PC-9 (cell line): ENCODE results near the gene GALR2. TPM values are rescaled to one million over a fixed set of nuclear protein-coding genes. Genes with fewer than 3 reads are reported as not detected.
A peak's percentile ranks its signal among the peaks of the same experiment; 100 is the strongest.

Experiments used
- Bru-seq: library from RNA; stranded (reverse); fragments of 400-500 nt; gene quantifications from one replicate; lab custom pipeline; 2021; lab: Mats Ljungman, UMichigan
- BruChase-seq, 2 experiments: library from RNA; stranded (reverse); fragments of 400-500 nt; gene quantifications; one replicate each; lab custom pipeline; 2021; lab: Mats Ljungman, UMichigan
- BruUV-seq: library from RNA; stranded (reverse); fragments of 400-500 nt; replicated peaks from 2 replicates; lab custom pipeline; 2021; lab: Mats Ljungman, UMichigan
- CTCF ChIA-PET: fragments of 300-600 bp; sonication (Branson Sonifier 250); formaldehyde crosslinking; loops from one replicate; lab custom pipeline; 2022; ENCODE audit warnings: antibody characterized with exemption; lab: Charles Lee
- POLR2A ChIA-PET: fragments of 300-600 bp; sonication (Branson Sonifier 250); formaldehyde crosslinking; loops from one replicate; lab custom pipeline; 2022; ENCODE audit warnings: antibody characterized with exemption; ENCODE audit not compliant: unreplicated experiment; lab: Charles Lee
- DNase-seq, 2 experiments: peaks; one replicate each; pipeline versions ENCODE4 v3.0.0 to v3.0.0-alpha.2; 2015 to 2022; ENCODE audit warnings: mixed read lengths in 1 of 2
- H2AFZ ChIP-seq: fragments of 200-600 bp; sonication (generic); 2 replicates; pipeline ENCODE4 v1.8.1; 2017; ENCODE audit warnings: antibody characterized with exemption
- H3F3A ChIP-seq: fragments of 200-600 bp; sonication (generic); 2 replicates; pipeline ENCODE4 v1.8.1; 2017; ENCODE audit warnings: antibody characterized with exemption, mild to moderate bottlenecking, low read depth; ENCODE audit not compliant: insufficient read depth
- H3K27ac ChIP-seq: fragments of 200-600 bp; sonication (generic); 2 replicates; pipeline ENCODE4 v1.6.1; 2016; ENCODE audit warnings: mixed run types
- H3K27me3 ChIP-seq: fragments of 200-600 bp; sonication (generic); 2 replicates; pipeline ENCODE4 v1.6.1; 2016; ENCODE audit warnings: low read depth, mixed run types; ENCODE audit not compliant: insufficient read depth
- H3K36me3 ChIP-seq: fragments of 200-600 bp; sonication (generic); 2 replicates; pipeline ENCODE4 v1.6.1; 2016; ENCODE audit warnings: low read depth, mixed run types
- H3K4me1 ChIP-seq: fragments of 200-600 bp; sonication (generic); replicated peaks from 2 replicates; pipeline ENCODE4 v1.6.1; 2016; ENCODE audit warnings: mixed run types; ENCODE audit not compliant: insufficient read depth
- H3K4me2 ChIP-seq: fragments of 200-600 bp; sonication (generic); 2 replicates; pipeline ENCODE4 v1.6.1; 2017; ENCODE audit warnings: mixed run types
- H3K4me3 ChIP-seq: fragments of 200-600 bp; sonication (generic); 2 replicates; pipeline ENCODE4 v1.6.1; 2016; ENCODE audit warnings: mixed run types
- H3K79me2 ChIP-seq: fragments of 200-600 bp; sonication (generic); 2 replicates; pipeline ENCODE4 v1.6.1; 2017; ENCODE audit warnings: low read depth, mixed run types
- H3K9me2 ChIP-seq: fragments of 200-600 bp; sonication (generic); 2 replicates; pipeline ENCODE4 v1.8.1; 2017; ENCODE audit warnings: mild to moderate bottlenecking; ENCODE audit not compliant: insufficient read depth
- H3K9me3 ChIP-seq: fragments of 200-600 bp; sonication (generic); 2 replicates; pipeline ENCODE4 v1.8.1; 2016; ENCODE audit warnings: low read depth; ENCODE audit not compliant: insufficient read depth
- H4K20me1 ChIP-seq: fragments of 200-600 bp; sonication (generic); 2 replicates; pipeline ENCODE4 v1.8.1; 2017; ENCODE audit not compliant: insufficient read depth
- EZH2 ChIP-seq: fragments of 200-600 bp; sonication (generic); IDR thresholded peaks from 2 replicates; pipeline ENCODE4 v1.8.0; 2017; ENCODE audit warnings: antibody characterized with exemption, low read depth
- intact Hi-C: fragments of 100-400 bp; cut with micrococcal nuclease; formaldehyde crosslinking; loops from one replicate; pipeline ENCODE4 v1.10.0; 2022; ENCODE audit not compliant: unreplicated experiment
- long read RNA-seq: library from polyadenylated mRNA; stranded (forward); transcript quantifications from one replicate; pipeline ENCODE4 v2.0.0, GENCODE V29; 2022
- total RNA-seq: library from RNA; stranded (reverse); gene quantifications from 2 replicates; pipeline ENCODE4 v1.2.3, GENCODE V29; 2021
- TF ChIP-seq, protein P1 (sequence below): fragments of 200-600 bp; sonication (generic); conservative IDR thresholded peaks from 2 replicates; pipeline ENCODE4 v1.6.1; 2017; ENCODE audit warnings: mixed run types, antibody characterized with exemption, mild to moderate bottlenecking, moderate library complexity

The GALR2 gene, protein sequence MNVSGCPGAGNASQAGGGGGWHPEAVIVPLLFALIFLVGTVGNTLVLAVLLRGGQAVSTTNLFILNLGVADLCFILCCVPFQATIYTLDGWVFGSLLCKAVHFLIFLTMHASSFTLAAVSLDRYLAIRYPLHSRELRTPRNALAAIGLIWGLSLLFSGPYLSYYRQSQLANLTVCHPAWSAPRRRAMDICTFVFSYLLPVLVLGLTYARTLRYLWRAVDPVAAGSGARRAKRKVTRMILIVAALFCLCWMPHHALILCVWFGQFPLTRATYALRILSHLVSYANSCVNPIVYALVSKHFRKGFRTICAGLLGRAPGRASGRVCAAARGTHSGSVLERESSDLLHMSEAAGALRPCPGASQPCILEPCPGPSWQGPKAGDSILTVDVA
- total RNA-seq: 2.8 and 3.0 TPM in 2 replicates
- percentile 18 among the genes with signal in this experiment for Bru-seq, nascent RNA
- percentile 22 among the genes with signal in this experiment for BruChase-seq, experiment 1, labeled RNA remaining after a 2-hour chase
- BruChase-seq, experiment 2, labeled RNA remaining after a 6-hour chase: percentile 34 among the genes with signal in this experiment
- long read RNA-seq, transcript GALR2-201 (2 exons, 1,364 nt): major isoform, 6 of 8 reads
- long read RNA-seq, partial matches to known transcripts: 1 of 8 reads
- long read RNA-seq, other reads (novel, unspliced or antisense): 1 of 8 reads

DNA sequence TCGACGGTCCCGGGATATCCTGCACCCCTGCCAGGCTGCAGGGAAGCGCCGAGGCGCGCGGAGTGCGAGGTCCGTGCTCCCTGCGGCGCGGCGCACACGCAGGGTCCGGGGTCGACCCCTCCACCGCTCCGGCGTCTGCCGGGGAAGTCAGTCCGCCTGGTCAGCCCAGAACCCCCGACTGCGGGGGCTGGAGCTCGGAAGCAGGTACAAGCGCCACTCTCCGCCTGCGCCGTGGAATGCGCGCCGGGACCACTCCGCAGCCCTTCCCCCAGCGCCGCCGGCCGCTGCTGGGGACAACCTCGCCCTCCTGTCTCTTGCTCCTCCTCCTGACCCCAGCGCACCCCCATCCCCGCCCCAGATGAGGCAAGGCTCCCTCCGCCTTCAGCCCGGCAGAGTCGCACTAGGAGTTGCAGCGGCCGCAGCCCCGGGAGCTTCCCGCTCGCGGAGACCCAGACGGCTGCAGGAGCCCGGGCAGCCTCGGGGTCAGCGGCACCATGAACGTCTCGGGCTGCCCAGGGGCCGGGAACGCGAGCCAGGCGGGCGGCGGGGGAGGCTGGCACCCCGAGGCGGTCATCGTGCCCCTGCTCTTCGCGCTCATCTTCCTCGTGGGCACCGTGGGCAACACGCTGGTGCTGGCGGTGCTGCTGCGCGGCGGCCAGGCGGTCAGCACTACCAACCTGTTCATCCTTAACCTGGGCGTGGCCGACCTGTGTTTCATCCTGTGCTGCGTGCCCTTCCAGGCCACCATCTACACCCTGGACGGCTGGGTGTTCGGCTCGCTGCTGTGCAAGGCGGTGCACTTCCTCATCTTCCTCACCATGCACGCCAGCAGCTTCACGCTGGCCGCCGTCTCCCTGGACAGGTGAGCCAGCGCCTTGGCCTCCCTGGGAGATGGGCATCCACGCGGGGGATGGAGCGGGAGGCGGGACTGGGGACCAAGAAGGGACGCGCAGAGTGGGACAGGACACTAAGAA, at the start of gene GALR2:
GALR2 (plus strand) TSS at position 392 of the 974 bp plus-strand sequence; CDS start at position 495, 103 bp downstream.
- intact Hi-C loops: no loop called here
- H4K20me1 ChIP-seq: peaks cover 9% of the 10 kb centered on the region; the same call in 1 of the 2 replicates
- DNase-seq: no peak
- no peak for TF ChIP-seq EZH2
- TF ChIP-seq, protein P1, sequence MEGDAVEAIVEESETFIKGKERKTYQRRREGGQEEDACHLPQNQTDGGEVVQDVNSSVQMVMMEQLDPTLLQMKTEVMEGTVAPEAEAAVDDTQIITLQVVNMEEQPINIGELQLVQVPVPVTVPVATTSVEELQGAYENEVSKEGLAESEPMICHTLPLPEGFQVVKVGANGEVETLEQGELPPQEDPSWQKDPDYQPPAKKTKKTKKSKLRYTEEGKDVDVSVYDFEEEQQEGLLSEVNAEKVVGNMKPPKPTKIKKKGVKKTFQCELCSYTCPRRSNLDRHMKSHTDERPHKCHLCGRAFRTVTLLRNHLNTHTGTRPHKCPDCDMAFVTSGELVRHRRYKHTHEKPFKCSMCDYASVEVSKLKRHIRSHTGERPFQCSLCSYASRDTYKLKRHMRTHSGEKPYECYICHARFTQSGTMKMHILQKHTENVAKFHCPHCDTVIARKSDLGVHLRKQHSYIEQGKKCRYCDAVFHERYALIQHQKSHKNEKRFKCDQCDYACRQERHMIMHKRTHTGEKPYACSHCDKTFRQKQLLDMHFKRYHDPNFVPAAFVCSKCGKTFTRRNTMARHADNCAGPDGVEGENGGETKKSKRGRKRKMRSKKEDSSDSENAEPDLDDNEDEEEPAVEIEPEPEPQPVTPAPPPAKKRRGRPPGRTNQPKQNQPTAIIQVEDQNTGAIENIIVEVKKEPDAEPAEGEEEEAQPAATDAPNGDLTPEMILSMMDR: no peak
- no peaks in the 10 kb centered on the region for H3K9me2 ChIP-seq
- H3K36me3 ChIP-seq: no peaks in the 10 kb centered on the region
- ChIA-PET CTCF (no interaction called here), POLR2A (interaction anchor here (0.5 kb wide), 1 partner anchor 52 kb away, joined by 3 read pairs; no protein-coding TSS in a partner anchor)
- no peak within 1 kb of the TSS for H3K27ac ChIP-seq
- H3K4me1 ChIP-seq: peaks cover 9% of the 10 kb centered on the region; the same call in 1 of the 2 replicates
- peak within 1 kb of the TSS; percentile 31; the same call in 1 of the 2 replicates for H3K4me2 ChIP-seq
- H3K9me3 ChIP-seq: no peaks in the 10 kb centered on the region
- no TSS peak for BruUV-seq
- no peak within 1 kb of the TSS for H3K4me3 ChIP-seq
- no peaks in the 10 kb centered on the region for H3F3A ChIP-seq
- peaks cover 30% of the 10 kb centered on the region for H3K79me2 ChIP-seq
- H3K27me3 ChIP-seq: no peaks in the 10 kb centered on the region; the same call in 1 of the 2 replicates
- no peak within 1 kb of the TSS for H2AFZ ChIP-seq

DNA sequence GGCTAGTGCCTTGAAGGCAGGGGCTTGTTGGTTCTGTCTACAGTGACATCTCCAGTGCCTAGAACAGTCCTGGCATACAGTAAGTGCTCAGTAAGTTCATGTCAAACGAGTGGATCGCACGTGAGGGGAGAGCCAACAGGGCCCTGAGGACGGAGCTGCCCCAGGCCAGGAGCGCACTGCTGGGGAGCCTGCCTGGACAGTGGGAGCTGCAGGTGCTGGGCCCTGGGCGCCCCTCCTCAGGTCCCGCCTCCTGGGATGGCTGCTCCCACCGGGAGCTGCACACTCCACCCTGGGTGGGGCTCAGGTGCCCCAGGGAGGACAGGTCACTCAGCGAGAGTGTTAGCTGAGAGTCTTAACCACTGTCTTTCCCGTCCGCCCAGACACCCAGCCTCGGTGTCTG, 49.3 kb upstream of the GALR2 start:
- no peaks in the 10 kb centered on the region for H3K9me2 ChIP-seq
- POLR2A ChIA-PET: no interaction called here
- H3K27me3 ChIP-seq: no peaks in the 10 kb centered on the region
- peak overlapping the region; percentile 90 for H3K4me2 ChIP-seq
- no peak for TF ChIP-seq EZH2
- TF ChIP-seq, protein P1: no peak
- H2AFZ ChIP-seq: no peak overlapping the region
- H3K27ac ChIP-seq: no peak overlapping the region
- CTCF ChIA-PET: interaction anchor here (1.1 kb wide), 1 partner anchor 20 kb away, joined by 6 read pairs; no protein-coding TSS in a partner anchor
- peak in 1 of 2 experiments; percentile 16 for DNase-seq
- no peaks in the 10 kb centered on the region for H3K9me3 ChIP-seq
- peaks cover 21% of the 10 kb centered on the region for H3K79me2 ChIP-seq
- H3K4me3 ChIP-seq: peak overlapping the region; percentile 71; the same call in 1 of the 2 replicates
- H4K20me1 ChIP-seq: no peaks in the 10 kb centered on the region
- peaks cover 25% of the 10 kb centered on the region for H3K4me1 ChIP-seq
- H3K36me3 ChIP-seq: no peaks in the 10 kb centered on the region
- H3F3A ChIP-seq: peaks cover 10% of the 10 kb centered on the region; the same call in 1 of the 2 replicates
- intact Hi-C loops: no loop called here
- no TSS peak for BruUV-seq
